Lung (tissue), 16 donors: ENCODE measurements around the gene SLC4A1. TPM values are rescaled to one million over a fixed set of nuclear protein-coding genes. Genes with fewer than 3 reads are reported as not detected.

Experiments
- ATAC-seq: fragments of 200-7000 bp; cut with Tn5 transposase; one replicate; pipeline ENCODE4 v1.9.1; 2020; ENCODE audit warnings: moderate number of reproducible peaks; ENCODE audit not compliant: insufficient read depth, low FRiP score
- DNase-seq, 3 donors: peaks; one replicate each; pipeline ENCODE4 v3.0.0-alpha.2; 2013 to 2017
- H3K27ac ChIP-seq, 2 donors: one replicate each; pipeline ENCODE4 v1.5.1; 2013; ENCODE audit warnings: mild to moderate bottlenecking in 2 of 2, moderate library complexity in 2 of 2, control low read depth in 1 of 2, inconsistent platforms in 1 of 2, low read depth in 1 of 2, low read length in 1 of 2
- H3K27me3 ChIP-seq, 3 donors: one replicate each; pipeline ENCODE4 v1.5.1; 2013; ENCODE audit warnings: low read length in 2 of 3; ENCODE audit not compliant: control insufficient read depth in 3 of 3, insufficient read depth in 3 of 3
- H3K36me3 ChIP-seq, 4 donors: one replicate each; pipeline ENCODE4 v1.5.1; 2013; ENCODE audit warnings: low read length in 4 of 4, mild to moderate bottlenecking in 1 of 4, moderate library complexity in 1 of 4; ENCODE audit not compliant: control insufficient read depth in 4 of 4, insufficient read depth in 4 of 4
- H3K4me1 ChIP-seq, 5 donors: one replicate each; pipeline ENCODE4 v1.5.1; 2013; ENCODE audit warnings: low read length in 5 of 5, mild to moderate bottlenecking in 2 of 5, moderate library complexity in 1 of 5; ENCODE audit not compliant: control insufficient read depth in 5 of 5, insufficient read depth in 5 of 5
- H3K4me3 ChIP-seq: one replicate; pipeline ENCODE4 v1.5.1; 2013; ENCODE audit warnings: mild to moderate bottlenecking, control low read depth, moderate library complexity
- H3K9ac ChIP-seq, 2 donors: one replicate each; pipeline ENCODE4 v1.5.1; 2013; ENCODE audit warnings: low read length in 2 of 2, control low read depth in 1 of 2; ENCODE audit not compliant: insufficient read depth in 1 of 2
- H3K9me3 ChIP-seq, 4 donors: one replicate each; pipeline ENCODE4 v1.5.1; 2013; ENCODE audit warnings: low read length in 3 of 4, mild to moderate bottlenecking in 1 of 4, moderate library complexity in 1 of 4; ENCODE audit not compliant: control insufficient read depth in 4 of 4, insufficient read depth in 3 of 4
- WGBS, 2 donors: extraction: QIAGEN DNeasy Blood & Tissue Kit; methylation state at CpG; one replicate each; pipeline ENCODE4 v1.1.7; 2013; 5-methylcytosine and 5-hydroxymethylcytosine counted together
- long read RNA-seq, 5 donors: transcript quantifications; one replicate each; lab custom pipeline, GENCODE V29; 2026
- polyA plus RNA-seq, 2 donors: library from polyadenylated mRNA; stranded (reverse); fragments of 200-250 nt; gene quantifications; one replicate each; pipeline ENCODE4 v1.2.1, GENCODE V29; 2013
- total RNA-seq, 2 donors: library from RNA; depleted of rRNA in 1 of 2; stranded (reverse); fragments of >200 nt in 1 of 2; gene quantifications; one replicate each; pipeline ENCODE4 v1.2.1, GENCODE V29; 2014 to 2021
- TF ChIP-seq, protein P1 (sequence below): IDR thresholded peaks from 2 replicates; pipeline ENCODE4 v1.5.1; 2012; ENCODE audit warnings: mild to moderate bottlenecking; ENCODE audit errors: control extremely low read depth, extremely low read depth
- donor health status: control.
- donor health status: control.
- donor health status: Bipolar disorder and iron deficiency.
- donor health status: healthy.
- donor health status: DM: yes; HTN: yes; CAD: no.

SLC4A1 gene
- total RNA-seq (10 to 100 TPM in 1 of 2 donors, 1 to 10 TPM in 1; 1.4 to 40.9 TPM), polyA plus RNA-seq (under 1 TPM; 0.10 to 0.13 TPM)
- long read RNA-seq, donor 1, result 0 reads
- long read RNA-seq, donor 2, result 0 reads
- long read RNA-seq, donor 3, result 0 reads
- long read RNA-seq, donor 4, result 0 reads
- long read RNA-seq, donor 5, result 0 reads

DNA sequence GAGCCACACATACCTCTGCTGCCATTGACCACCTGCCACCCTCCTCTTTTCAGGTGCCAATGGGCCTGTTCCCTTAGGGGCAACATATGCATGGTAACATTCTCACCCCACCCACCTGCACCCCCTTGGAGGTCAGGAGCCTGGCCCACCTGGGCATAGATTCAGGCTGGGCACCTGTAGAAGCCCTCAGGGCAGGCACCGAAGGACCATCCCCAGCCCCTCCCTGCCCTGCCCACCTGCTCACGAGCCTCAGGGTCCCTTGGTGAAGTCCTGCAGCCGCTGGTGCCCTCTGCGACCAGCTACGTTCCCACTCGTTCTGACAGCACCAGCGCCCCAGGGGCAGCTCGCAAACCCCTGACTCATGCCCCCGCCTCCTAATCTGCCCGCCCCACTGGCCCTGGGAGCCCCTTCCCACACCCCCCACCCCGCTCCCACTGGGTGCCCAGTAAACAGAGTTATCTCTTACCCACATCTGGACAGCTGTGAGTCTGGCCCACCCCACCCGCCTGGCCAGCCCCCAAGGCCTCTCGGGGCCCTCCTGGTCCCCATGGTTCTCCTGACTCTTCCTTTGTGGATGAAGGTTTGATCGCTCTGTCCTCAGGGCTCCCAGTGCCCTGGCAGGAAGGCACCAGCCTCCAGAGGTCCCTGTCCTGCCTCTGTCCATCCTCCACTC lies at the start of gene SLC4A1:
TSS of gene SLC4A1 (minus strand) at position 318 of the 673 bp plus-strand sequence. CDS start 5,269 bp downstream, outside the sequence.
- WGBS, 2 donors, result 77 to 82% methylated on average over 14 of the region's 14 CpGs
- DNase-seq, result peak in 1 of 3 donors; percentile 32
- H3K27me3 ChIP-seq, result peaks cover 0 to 3% (median 0%) of the 10 kb centered on the region in 3 donors
- H3K9me3 ChIP-seq, result no peaks in the 10 kb centered on the region
- no peak within 1 kb of the TSS for H3K9ac ChIP-seq
- ATAC-seq, result no peak
- TF ChIP-seq, protein P1, sequence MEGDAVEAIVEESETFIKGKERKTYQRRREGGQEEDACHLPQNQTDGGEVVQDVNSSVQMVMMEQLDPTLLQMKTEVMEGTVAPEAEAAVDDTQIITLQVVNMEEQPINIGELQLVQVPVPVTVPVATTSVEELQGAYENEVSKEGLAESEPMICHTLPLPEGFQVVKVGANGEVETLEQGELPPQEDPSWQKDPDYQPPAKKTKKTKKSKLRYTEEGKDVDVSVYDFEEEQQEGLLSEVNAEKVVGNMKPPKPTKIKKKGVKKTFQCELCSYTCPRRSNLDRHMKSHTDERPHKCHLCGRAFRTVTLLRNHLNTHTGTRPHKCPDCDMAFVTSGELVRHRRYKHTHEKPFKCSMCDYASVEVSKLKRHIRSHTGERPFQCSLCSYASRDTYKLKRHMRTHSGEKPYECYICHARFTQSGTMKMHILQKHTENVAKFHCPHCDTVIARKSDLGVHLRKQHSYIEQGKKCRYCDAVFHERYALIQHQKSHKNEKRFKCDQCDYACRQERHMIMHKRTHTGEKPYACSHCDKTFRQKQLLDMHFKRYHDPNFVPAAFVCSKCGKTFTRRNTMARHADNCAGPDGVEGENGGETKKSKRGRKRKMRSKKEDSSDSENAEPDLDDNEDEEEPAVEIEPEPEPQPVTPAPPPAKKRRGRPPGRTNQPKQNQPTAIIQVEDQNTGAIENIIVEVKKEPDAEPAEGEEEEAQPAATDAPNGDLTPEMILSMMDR, result no peak
- H3K4me3 ChIP-seq, result no peak within 1 kb of the TSS
- H3K27ac ChIP-seq, result no peak within 1 kb of the TSS
- H3K36me3 ChIP-seq, result no peaks in the 10 kb centered on the region
- H3K4me1 ChIP-seq, result peaks cover 0 to 3% (median 0%) of the 10 kb centered on the region in 5 donors

DNA sequence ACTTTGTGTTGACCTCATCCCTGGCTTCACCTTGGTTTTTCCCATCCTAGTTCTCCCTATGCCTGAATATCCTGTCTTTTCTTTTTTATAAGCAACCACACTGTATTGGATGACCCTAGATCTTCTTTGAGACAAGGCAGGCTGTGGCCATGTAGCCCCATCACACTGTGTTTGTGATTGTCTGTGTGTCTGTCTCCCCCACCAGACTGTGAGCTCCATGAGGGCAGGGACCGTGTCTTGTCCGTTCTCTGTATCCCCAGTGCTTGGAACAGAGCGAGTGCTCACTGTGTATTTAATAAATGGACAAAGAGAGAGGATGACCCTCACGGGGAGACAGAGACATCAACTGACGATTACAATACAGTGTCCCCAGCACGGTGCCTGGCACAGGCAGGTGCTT lies 49.6 kb upstream of the SLC4A1 start:
- TF ChIP-seq, protein P1, result no peak
- DNase-seq, result no peak
- peaks cover 0 to 3% (median 0%) of the 10 kb centered on the region in 4 donors for H3K9me3 ChIP-seq
- H3K4me3 ChIP-seq, result no peak overlapping the region
- WGBS, 2 donors, result 87 to 88% methylated on average over 6 of the region's 6 CpGs
- no peak overlapping the region for H3K27ac ChIP-seq
- H3K9ac ChIP-seq, result no peak overlapping the region
- peaks cover 0 to 28% (median 11%) of the 10 kb centered on the region in 4 donors for H3K36me3 ChIP-seq
- no peak for ATAC-seq
- H3K4me1 ChIP-seq, result peaks cover 0 to 10% (median 4%) of the 10 kb centered on the region in 5 donors
- peaks cover 6 to 47% (median 35%) of the 10 kb centered on the region in 3 donors for H3K27me3 ChIP-seq

DNA sequence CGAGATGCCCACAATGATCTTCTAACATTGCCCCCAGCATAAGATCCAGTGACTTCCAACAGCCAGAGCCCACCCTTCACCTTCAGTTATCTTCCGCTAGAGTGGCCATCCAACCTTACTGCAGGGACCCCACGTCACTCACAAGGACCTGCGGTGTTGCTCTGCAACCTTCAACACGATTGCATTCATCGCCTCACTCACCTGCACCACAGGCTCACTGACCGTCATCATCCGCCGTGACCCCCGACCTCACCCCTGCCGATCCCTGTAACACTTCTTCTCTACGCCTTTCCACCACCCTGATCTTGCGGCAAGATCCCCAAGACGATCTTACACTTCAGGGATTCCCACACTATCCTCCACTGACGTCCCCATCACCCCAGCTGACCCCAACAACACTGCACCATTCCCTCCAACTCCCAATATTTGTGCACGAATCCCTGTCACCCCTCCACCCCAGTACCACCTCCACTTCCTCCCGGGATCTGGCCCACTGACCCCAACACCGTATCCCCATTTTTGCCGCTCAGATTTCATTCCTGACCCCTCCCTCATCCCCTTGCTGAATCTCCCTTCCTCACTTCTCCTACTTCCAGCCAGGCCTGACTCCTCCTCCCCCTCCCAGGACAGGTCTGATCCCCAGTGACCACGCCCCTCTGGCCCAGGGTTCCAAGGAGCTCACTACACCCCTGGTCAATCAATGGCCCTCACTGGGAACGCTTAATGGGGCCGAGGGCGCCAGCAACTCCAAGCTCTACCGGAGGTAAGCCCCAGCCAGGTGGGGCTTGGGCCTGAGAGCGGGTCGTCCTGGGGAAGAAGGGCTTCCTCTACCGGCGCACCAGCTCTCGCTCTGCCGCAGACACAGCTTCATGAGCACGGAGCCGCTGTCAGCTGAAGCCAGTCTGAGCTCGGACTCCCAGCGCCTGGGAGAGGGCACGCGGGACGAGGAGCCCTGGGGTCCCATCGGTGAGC lies 48.1 kb upstream of the SLC4A1 start:
- Histone ChIP-seq H3K4me3 (no peak overlapping the region), H3K27ac (no peak overlapping the region), H3K27me3 (peaks cover 6 to 47% (median 35%) of the 10 kb centered on the region in 3 donors), H3K4me1 (peaks cover 0 to 9% (median 4%) of the 10 kb centered on the region in 5 donors), H3K9me3 (peaks cover 0 to 3% (median 0%) of the 10 kb centered on the region in 4 donors), H3K36me3 (peaks cover 0 to 15% (median 5%) of the 10 kb centered on the region in 4 donors), H3K9ac (no peak overlapping the region)
- no peak for ATAC-seq
- WGBS, 2 donors, result 8 to 9% methylated on average over 38 of the region's 38 CpGs
- TF ChIP-seq, protein P1, result no peak
- no peak for DNase-seq
